Measurements from ENCODE around the gene RTCB.

The RTCB gene

DNA sequence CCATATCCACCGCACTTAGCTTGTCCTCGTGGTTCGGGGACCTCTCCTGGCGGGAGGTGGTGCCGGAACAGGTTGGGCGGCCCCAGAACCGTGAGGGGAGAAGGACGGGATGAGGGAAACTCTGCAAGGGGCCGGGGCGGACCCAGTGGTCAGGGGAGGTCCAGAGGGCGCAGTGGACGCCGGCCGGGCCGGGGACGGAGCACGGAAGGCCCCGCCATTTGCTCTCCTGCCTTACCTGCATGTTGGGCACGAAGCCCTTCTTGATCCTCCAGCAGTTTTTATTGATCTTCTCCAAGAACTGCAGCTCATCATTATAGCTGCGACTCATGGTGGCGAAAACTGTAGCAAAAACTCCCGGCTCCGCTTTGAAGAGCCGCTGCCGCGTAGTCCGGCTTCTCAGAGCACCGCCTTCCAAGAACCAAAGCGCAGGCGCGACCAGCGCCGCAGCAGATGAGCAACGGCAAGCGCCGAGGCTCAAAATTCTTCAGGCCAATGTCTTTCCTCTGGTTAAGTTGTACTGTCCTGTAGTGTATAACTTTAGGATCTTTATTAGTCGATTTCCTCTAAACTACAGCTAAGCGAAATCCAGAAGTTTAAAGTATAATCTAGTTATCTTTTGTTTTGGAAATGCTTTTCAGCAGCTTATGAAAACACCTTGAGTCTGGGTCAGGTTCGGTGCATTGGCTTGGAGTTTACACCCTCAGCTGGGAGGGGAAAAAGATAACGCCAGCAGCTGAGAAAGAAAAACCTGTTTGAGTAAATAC, at the start of gene RTCB:
Gene RTCB, minus strand, starts transcription at position 419 of the 764 bp plus-strand sequence. Its CDS starts 91 bp downstream, at position 328.
- peak within 1 kb of the TSS; percentile 93 for H3K4me3 ChIP-seq

DNA sequence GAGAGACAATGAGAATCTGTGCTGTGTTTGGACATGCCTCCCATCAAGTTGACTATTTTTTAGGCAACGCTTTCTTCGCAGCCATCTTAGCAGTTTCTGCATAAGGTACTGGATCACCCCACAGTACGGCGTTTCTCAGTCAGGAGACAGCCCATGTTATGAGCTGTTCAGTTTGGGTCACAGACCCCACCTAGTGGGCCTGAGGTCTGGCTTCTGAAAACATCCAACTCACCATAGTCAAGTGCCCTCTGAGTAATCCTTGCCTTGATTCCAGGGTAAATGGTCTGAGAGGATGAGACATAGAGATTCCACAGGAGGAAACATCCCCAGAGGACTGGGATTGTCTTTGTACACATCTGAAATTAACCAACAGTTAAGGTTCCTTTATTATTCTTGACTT, 45.0 kb upstream of the RTCB start:
- TF ChIP-seq, protein P1, sequence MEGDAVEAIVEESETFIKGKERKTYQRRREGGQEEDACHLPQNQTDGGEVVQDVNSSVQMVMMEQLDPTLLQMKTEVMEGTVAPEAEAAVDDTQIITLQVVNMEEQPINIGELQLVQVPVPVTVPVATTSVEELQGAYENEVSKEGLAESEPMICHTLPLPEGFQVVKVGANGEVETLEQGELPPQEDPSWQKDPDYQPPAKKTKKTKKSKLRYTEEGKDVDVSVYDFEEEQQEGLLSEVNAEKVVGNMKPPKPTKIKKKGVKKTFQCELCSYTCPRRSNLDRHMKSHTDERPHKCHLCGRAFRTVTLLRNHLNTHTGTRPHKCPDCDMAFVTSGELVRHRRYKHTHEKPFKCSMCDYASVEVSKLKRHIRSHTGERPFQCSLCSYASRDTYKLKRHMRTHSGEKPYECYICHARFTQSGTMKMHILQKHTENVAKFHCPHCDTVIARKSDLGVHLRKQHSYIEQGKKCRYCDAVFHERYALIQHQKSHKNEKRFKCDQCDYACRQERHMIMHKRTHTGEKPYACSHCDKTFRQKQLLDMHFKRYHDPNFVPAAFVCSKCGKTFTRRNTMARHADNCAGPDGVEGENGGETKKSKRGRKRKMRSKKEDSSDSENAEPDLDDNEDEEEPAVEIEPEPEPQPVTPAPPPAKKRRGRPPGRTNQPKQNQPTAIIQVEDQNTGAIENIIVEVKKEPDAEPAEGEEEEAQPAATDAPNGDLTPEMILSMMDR (IDR thresholded peaks at IDR 0.05) = no peak
- no peak for DNase-seq (ENCODE audit: low spot score)
- Histone ChIP-seq H3K27ac (no peak overlapping the region), H3K4me3 (no peak overlapping the region)

More for the DNA sequence above, at the start of gene RTCB:
- TF ChIP-seq, protein P1 (IDR thresholded peaks at IDR 0.05) = no peak
- peak; percentile 88 for DNase-seq (ENCODE audit: low spot score)
- peak within 1 kb of the TSS; percentile 68 to 76 for H3K27ac ChIP-seq

GRCh38 chr22:32448980-32449379, 36.9 kb upstream of the RTCB start:
- TF ChIP-seq, protein P1 (IDR thresholded peaks at IDR 0.05) = no peak
- H3K4me3 ChIP-seq = no peak overlapping the region
- DNase-seq (ENCODE audit: low spot score) = no peak
- no peak overlapping the region for H3K27ac ChIP-seq

DNA sequence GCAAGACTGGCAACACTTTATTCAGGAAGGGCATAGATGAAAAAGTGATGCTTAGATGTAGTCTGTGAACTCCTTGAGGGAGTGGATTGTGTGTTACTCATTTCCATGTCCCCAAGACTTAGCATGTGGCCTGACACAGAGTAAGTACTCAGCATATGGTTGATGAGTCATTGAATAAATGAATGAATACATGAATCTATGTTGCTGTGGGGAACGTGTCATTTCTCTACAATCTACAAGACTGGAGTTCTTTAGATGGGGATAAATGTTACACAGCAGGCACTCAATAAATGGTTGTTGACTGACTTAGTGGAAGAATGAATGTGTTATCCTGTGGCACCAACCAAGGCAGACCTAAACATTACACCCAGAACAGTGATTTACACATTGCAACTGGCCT, 34.3 kb upstream of the RTCB start:
- H3K4me3 ChIP-seq = no peak overlapping the region
- TF ChIP-seq, protein P1 (IDR thresholded peaks at IDR 0.05) = no peak
- DNase-seq (ENCODE audit: low spot score) = no peak
- H3K27ac ChIP-seq = no peak overlapping the region

- Histone ChIP-seq H3K27ac (no peak overlapping the region), H3K4me3 (no peak overlapping the region)
- TF ChIP-seq, protein P1 (IDR thresholded peaks at IDR 0.05) = no peak
- DNase-seq (ENCODE audit: low spot score) = no peak
Measured at GRCh38 chr22:32444068-32444467, 32.0 kb upstream of the RTCB start.

DNA sequence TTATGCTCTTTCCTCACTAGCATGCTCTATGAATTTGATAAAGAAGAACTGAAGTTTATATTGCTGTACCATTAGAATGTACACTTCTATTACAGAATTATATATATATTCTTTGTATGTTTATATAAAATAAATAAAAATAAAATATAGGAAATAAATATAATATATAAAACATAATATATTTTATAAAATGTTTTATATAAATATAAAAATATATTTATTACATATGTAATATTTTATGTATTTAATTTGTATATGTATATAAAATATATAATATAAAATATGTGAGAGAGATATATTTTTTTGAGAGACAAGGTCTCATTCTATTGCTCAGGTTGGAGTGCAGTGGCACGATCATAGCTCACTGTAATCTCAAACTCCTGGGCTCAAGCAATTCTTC, 18.3 kb upstream of the RTCB start:
- H3K27ac ChIP-seq = no peak overlapping the region
- TF ChIP-seq, protein P1 (IDR thresholded peaks at IDR 0.05) = no peak
- no peak for DNase-seq (ENCODE audit: low spot score)
- no peak overlapping the region for H3K4me3 ChIP-seq

GRCh38 chr22:32426881-32427280, 14.8 kb upstream of the RTCB start:
- no peak overlapping the region for H3K4me3 ChIP-seq
- no peak overlapping the region for H3K27ac ChIP-seq
- no peak for DNase-seq (ENCODE audit: low spot score)
- TF ChIP-seq, protein P1 (IDR thresholded peaks at IDR 0.05) = no peak

Data from coronary artery (tissue), 2 donors.